D341Med (cell line): ENCODE results near the gene ABCC4.
A peak's percentile ranks its signal among the peaks of the same experiment; 100 is the strongest.

ENCODE experiments used
- DNase-seq: peaks from one replicate; pipeline ENCODE4 v3.0.0; 2012; ENCODE audit warnings: low spot score

ABCC4 gene

GRCh38 chr13:95258619-95259194, 42.5 kb downstream of the ABCC4 start:
- no peak for DNase-seq

GRCh38 chr13:95258098-95258497, 43.2 kb downstream of the ABCC4 start:
- no peak for DNase-seq

- DNase-seq: no peak
These were observed 45.2 kb downstream of the ABCC4 start for GRCh38 chr13:95256091-95256490.

GRCh38 chr13:95255072-95255732, 46.0 kb downstream of the ABCC4 start:
- DNase-seq: no peak

- no peak for DNase-seq
These were observed 46.9 kb downstream of the ABCC4 start for GRCh38 chr13:95254339-95254738.

GRCh38 chr13:95253033-95253432, 48.2 kb downstream of the ABCC4 start:
- DNase-seq: no peak

GRCh38 chr13:95251641-95252040, 49.6 kb downstream of the ABCC4 start:
- no peak for DNase-seq

GRCh38 chr13:95250961-95251360, 50.3 kb downstream of the ABCC4 start:
- no peak for DNase-seq

GRCh38 chr13:95248953-95249352, 52.3 kb downstream of the ABCC4 start:
- no peak for DNase-seq

GRCh38 chr13:95247852-95248251, 53.4 kb downstream of the ABCC4 start:
- DNase-seq: no peak

- no peak for DNase-seq
These were observed 54.1 kb downstream of the ABCC4 start for GRCh38 chr13:95247171-95247570.

- DNase-seq: peak; percentile 52
These were observed 54.8 kb downstream of the ABCC4 start for GRCh38 chr13:95246292-95247082.

- no peak for DNase-seq
These were observed 56.2 kb downstream of the ABCC4 start for GRCh38 chr13:95245071-95245470.

- DNase-seq: no peak
These were observed 58.0 kb downstream of the ABCC4 start for GRCh38 chr13:95243207-95243606.

GRCh38 chr13:95241321-95241720, 59.9 kb downstream of the ABCC4 start:
- no peak for DNase-seq

GRCh38 chr13:95239283-95239682, 62.0 kb downstream of the ABCC4 start:
- DNase-seq: no peak

GRCh38 chr13:95237310-95237870, 63.9 kb downstream of the ABCC4 start:
- no peak for DNase-seq

GRCh38 chr13:95236774-95237173, 64.5 kb downstream of the ABCC4 start:
- DNase-seq: no peak

- DNase-seq: no peak
These were observed 65.3 kb downstream of the ABCC4 start for GRCh38 chr13:95235974-95236373.

GRCh38 chr13:95235199-95235756, 66.0 kb downstream of the ABCC4 start:
- no peak for DNase-seq

GRCh38 chr13:95234242-95234641, 67.0 kb downstream of the ABCC4 start:
- DNase-seq: no peak

GRCh38 chr13:95233026-95233635, 68.1 kb downstream of the ABCC4 start:
- no peak for DNase-seq
